SK-N-SH treated with all-trans-retinoic acid at 6 μM for 48 hours (cell line): Measurements from ENCODE around the gene RB1.

Experiments
- CREB5 ChIP-seq: fragments of 250-450 bp; sonication (Bioruptor Pico); IDR thresholded peaks from 2 replicates; pipeline ENCODE4 v1.5.1; 2020; ENCODE audit warnings: low read depth, mild to moderate bottlenecking, moderate library complexity
- ISL1 ChIP-seq: fragments of 250-450 bp; sonication (Bioruptor Pico); IDR thresholded peaks from 2 replicates; pipeline ENCODE4 v2.1.2; 2022; ENCODE audit warnings: mild to moderate bottlenecking, moderate library complexity
- OSR1 ChIP-seq: fragments of 250-450 bp; sonication (Bioruptor Pico); IDR thresholded peaks from 2 replicates; pipeline ENCODE4 v1.8.0; 2022; ENCODE audit warnings: moderate library complexity, mild to moderate bottlenecking, inconsistent platforms
- PATZ1 ChIP-seq: fragments of 250-450 bp; sonication (Bioruptor Pico); IDR thresholded peaks from 2 replicates; pipeline ENCODE4 v1.8.0; 2020; ENCODE audit warnings: mild to moderate bottlenecking, moderate library complexity, borderline replicate concordance
- TCF4 ChIP-seq: fragments of 250-450 bp; sonication (Bioruptor Pico); IDR thresholded peaks from 2 replicates; pipeline ENCODE4 v1.8.0; 2021; ENCODE audit warnings: mild to moderate bottlenecking, moderate library complexity, borderline replicate concordance
- ZFP3 ChIP-seq: fragments of 250-450 bp; sonication (Bioruptor Pico); IDR thresholded peaks from 2 replicates; pipeline ENCODE4 v1.5.0; 2020; ENCODE audit warnings: mild to moderate bottlenecking, moderate library complexity
- ZFP30 ChIP-seq: fragments of 450-650 bp; formaldehyde crosslinking; IDR thresholded peaks from 2 replicates; pipeline ENCODE4 v1.5.0; 2022; ENCODE audit warnings: mild to moderate bottlenecking, moderate library complexity
- ZNF70 ChIP-seq: fragments of 450-650 bp; formaldehyde crosslinking; IDR thresholded peaks from 2 replicates; pipeline ENCODE4 v1.5.0; 2020; ENCODE audit warnings: mild to moderate bottlenecking, moderate library complexity

GRCh38 chr13:48501705-48502104 is 198.2 kb downstream of the RB1 start:
- TF ChIP-seq OSR1 (CRISPR knock-in tag) (no peak), CREB5 (CRISPR knock-in tag) (no peak), TCF4 (CRISPR knock-in tag) (no peak), ZNF70 (CRISPR knock-in tag) (no peak), ISL1 (CRISPR knock-in tag) (no peak), ZFP30 (no peak), ZFP3 (CRISPR knock-in tag) (no peak), PATZ1 (CRISPR knock-in tag) (no peak)
